GM18873 (cell line): Measurements from ENCODE around the gene STS.
A peak's percentile ranks its signal among the peaks of the same experiment; 100 is the strongest.

Experiments used
- ATAC-seq: cut with Tn5 transposase; IDR thresholded peaks from one replicate; pipeline ENCODE4 v1.9.1; 2021; ENCODE audit warnings: mild to moderate bottlenecking, moderate library complexity, moderate number of reproducible peaks; ENCODE audit not compliant: unreplicated experiment, low FRiP score

Gene STS

GRCh38 chrX:7147413-7147977, at the start of gene STS:
TSS of gene STS (plus strand) at chrX:7147712. CDS start at chrX:7253200, 105,488 bp downstream.
- peak; percentile 22 for ATAC-seq

- ATAC-seq, result no peak
Observed at GRCh38 chrX:7100022-7100421, 47.5 kb upstream of the STS start.

- no peak for ATAC-seq
Observed at GRCh38 chrX:7102119-7102518, 45.4 kb upstream of the STS start.

- no peak for ATAC-seq
Observed at GRCh38 chrX:7106649-7107048, 40.9 kb upstream of the STS start.

- ATAC-seq, result no peak
Observed at GRCh38 chrX:7108030-7108429, 39.5 kb upstream of the STS start.

GRCh38 chrX:7109049-7109531, 38.4 kb upstream of the STS start:
- ATAC-seq, result no peak

- peak; percentile 72 for ATAC-seq
Observed at GRCh38 chrX:7109838-7110793, 37.4 kb upstream of the STS start.

- peak; percentile 52 for ATAC-seq
Observed at GRCh38 chrX:7110821-7111276, 36.7 kb upstream of the STS start.

- ATAC-seq, result no peak
Observed at GRCh38 chrX:7111518-7111917, 36.0 kb upstream of the STS start.

GRCh38 chrX:7112071-7112470, 35.4 kb upstream of the STS start:
- ATAC-seq, result no peak

- peak; percentile 84 for ATAC-seq
Observed at GRCh38 chrX:7115557-7115956, 32.0 kb upstream of the STS start.

- ATAC-seq, result no peak
Observed at GRCh38 chrX:7116081-7116480, 31.4 kb upstream of the STS start.

- ATAC-seq, result peak; percentile 25
Observed at GRCh38 chrX:7117587-7117986, 29.9 kb upstream of the STS start.

- ATAC-seq, result no peak
Observed at GRCh38 chrX:7119950-7120877, 27.3 kb upstream of the STS start.

- no peak for ATAC-seq
Observed at GRCh38 chrX:7120878-7121219, 26.7 kb upstream of the STS start.

- ATAC-seq, result no peak
Observed at GRCh38 chrX:7127056-7127455, 20.5 kb upstream of the STS start.

GRCh38 chrX:7131621-7132020, 15.9 kb upstream of the STS start:
- ATAC-seq, result no peak

- peak; percentile 67 for ATAC-seq
Observed at GRCh38 chrX:7132335-7133049, 15.0 kb upstream of the STS start.

- ATAC-seq, result no peak
Observed at GRCh38 chrX:7133050-7133440, 14.5 kb upstream of the STS start.

GRCh38 chrX:7134981-7135380, 12.5 kb upstream of the STS start:
- no peak for ATAC-seq
